ENCODE measurements around the gene NLRC5.

NLRC5 gene

GRCh38 chr16:57013902-57014301, 24.5 kb downstream of the NLRC5 start:
- DNase-seq = no peak
- H3F3A ChIP-seq (ENCODE audit: insufficient read depth, low read length) = peaks cover 10% of the 10 kb centered on the region
- H3K4me3 ChIP-seq (ENCODE audit: low read length) = peak overlapping the region; percentile 28
- H3K9me2 ChIP-seq (replicated peaks; ENCODE audit: insufficient read depth, low read length) = no peaks in the 10 kb centered on the region
- no peak overlapping the region for H3K9ac ChIP-seq (ENCODE audit: low read length)
- no peaks in the 10 kb centered on the region for H3K79me2 ChIP-seq (ENCODE audit: low read length)
- no peaks in the 10 kb centered on the region for H4K20me1 ChIP-seq (ENCODE audit: insufficient read depth, low read length)
- TF ChIP-seq EZH2phosphoT487 (IDR thresholded peaks at IDR 0.05; ENCODE audit: low read length) (no peak), EZH2 (optimal IDR thresholded peaks at IDR 0.05; ENCODE audit: low read depth, low read length) (no peak)
- TF ChIP-seq, protein P1, sequence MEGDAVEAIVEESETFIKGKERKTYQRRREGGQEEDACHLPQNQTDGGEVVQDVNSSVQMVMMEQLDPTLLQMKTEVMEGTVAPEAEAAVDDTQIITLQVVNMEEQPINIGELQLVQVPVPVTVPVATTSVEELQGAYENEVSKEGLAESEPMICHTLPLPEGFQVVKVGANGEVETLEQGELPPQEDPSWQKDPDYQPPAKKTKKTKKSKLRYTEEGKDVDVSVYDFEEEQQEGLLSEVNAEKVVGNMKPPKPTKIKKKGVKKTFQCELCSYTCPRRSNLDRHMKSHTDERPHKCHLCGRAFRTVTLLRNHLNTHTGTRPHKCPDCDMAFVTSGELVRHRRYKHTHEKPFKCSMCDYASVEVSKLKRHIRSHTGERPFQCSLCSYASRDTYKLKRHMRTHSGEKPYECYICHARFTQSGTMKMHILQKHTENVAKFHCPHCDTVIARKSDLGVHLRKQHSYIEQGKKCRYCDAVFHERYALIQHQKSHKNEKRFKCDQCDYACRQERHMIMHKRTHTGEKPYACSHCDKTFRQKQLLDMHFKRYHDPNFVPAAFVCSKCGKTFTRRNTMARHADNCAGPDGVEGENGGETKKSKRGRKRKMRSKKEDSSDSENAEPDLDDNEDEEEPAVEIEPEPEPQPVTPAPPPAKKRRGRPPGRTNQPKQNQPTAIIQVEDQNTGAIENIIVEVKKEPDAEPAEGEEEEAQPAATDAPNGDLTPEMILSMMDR (IDR thresholded peaks at IDR 0.05; ENCODE audit: low read length) = no peak
- no peak overlapping the region for H2AFZ ChIP-seq (ENCODE audit: low read length)
- H3K27me3 ChIP-seq (replicated peaks; ENCODE audit: insufficient read depth, low read length) = no peaks in the 10 kb centered on the region
- H3K9me3 ChIP-seq (replicated peaks; ENCODE audit: insufficient read depth, low read length) = no peaks in the 10 kb centered on the region
- H3K36me3 ChIP-seq (replicated peaks; ENCODE audit: insufficient read depth, low read length) = no peaks in the 10 kb centered on the region
- no peak overlapping the region for H3K27ac ChIP-seq (ENCODE audit: low read length)
- H3K4me1 ChIP-seq (ENCODE audit: low read length) = peaks cover 10% of the 10 kb centered on the region
- H3K4me2 ChIP-seq (ENCODE audit: low read depth, low read length) = peak overlapping the region; percentile 38

- Histone ChIP-seq H4K20me1 (ENCODE audit: insufficient read depth, low read length) (no peaks in the 10 kb centered on the region), H3K79me2 (ENCODE audit: low read length) (no peaks in the 10 kb centered on the region), H3K4me2 (ENCODE audit: low read depth, low read length) (no peak overlapping the region), H3K9me3 (replicated peaks; ENCODE audit: insufficient read depth, low read length) (no peaks in the 10 kb centered on the region), H3K4me3 (ENCODE audit: low read length) (no peak overlapping the region), H3K27me3 (replicated peaks; ENCODE audit: insufficient read depth, low read length) (no peaks in the 10 kb centered on the region), H2AFZ (ENCODE audit: low read length) (no peak overlapping the region), H3K9ac (ENCODE audit: low read length) (no peak overlapping the region), H3K36me3 (replicated peaks; ENCODE audit: insufficient read depth, low read length) (no peaks in the 10 kb centered on the region), H3K9me2 (replicated peaks; ENCODE audit: insufficient read depth, low read length) (no peaks in the 10 kb centered on the region), H3K27ac (ENCODE audit: low read length) (no peak overlapping the region), H3F3A (ENCODE audit: insufficient read depth, low read length) (peaks cover 10% of the 10 kb centered on the region), H3K4me1 (ENCODE audit: low read length) (peaks cover 10% of the 10 kb centered on the region)
- TF ChIP-seq, protein P1 (IDR thresholded peaks at IDR 0.05; ENCODE audit: low read length) = no peak
- TF ChIP-seq EZH2 (optimal IDR thresholded peaks at IDR 0.05; ENCODE audit: low read depth, low read length) = no peak
- TF ChIP-seq EZH2phosphoT487 (IDR thresholded peaks at IDR 0.05; ENCODE audit: low read length) = no peak
- no peak for DNase-seq
Measured at GRCh38 chr16:57016301-57016700, 26.9 kb downstream of the NLRC5 start.

DNA sequence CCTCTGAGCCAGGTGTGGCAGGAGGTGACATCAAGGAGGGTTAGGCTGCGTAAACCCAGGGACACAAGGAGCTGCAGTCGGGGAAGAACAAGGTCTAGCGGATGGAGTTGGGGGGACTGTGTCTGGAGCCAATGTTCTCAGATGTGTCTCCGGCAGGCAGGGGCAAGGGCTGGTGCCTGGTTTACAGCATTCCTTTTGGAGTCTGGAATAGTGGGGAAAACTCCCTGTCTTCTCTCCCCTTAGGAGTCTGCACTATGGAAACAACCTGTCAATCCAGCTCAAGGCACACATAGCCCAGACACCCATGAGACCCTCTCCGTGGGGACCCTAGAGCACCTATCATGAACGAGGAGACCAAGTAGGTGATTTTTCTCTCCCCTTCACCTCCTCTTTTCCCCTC, 27.5 kb downstream of the NLRC5 start:
- H3K79me2 ChIP-seq (ENCODE audit: low read length) = no peaks in the 10 kb centered on the region
- H3F3A ChIP-seq (ENCODE audit: insufficient read depth, low read length) = peaks cover 10% of the 10 kb centered on the region
- no peaks in the 10 kb centered on the region for H3K9me2 ChIP-seq (replicated peaks; ENCODE audit: insufficient read depth, low read length)
- H3K27ac ChIP-seq (ENCODE audit: low read length) = no peak overlapping the region
- H3K9me3 ChIP-seq (replicated peaks; ENCODE audit: insufficient read depth, low read length) = no peaks in the 10 kb centered on the region
- peaks cover 10% of the 10 kb centered on the region for H3K4me1 ChIP-seq (ENCODE audit: low read length)
- H3K27me3 ChIP-seq (replicated peaks; ENCODE audit: insufficient read depth, low read length) = no peaks in the 10 kb centered on the region
- H3K4me2 ChIP-seq (ENCODE audit: low read depth, low read length) = no peak overlapping the region
- no peaks in the 10 kb centered on the region for H3K36me3 ChIP-seq (replicated peaks; ENCODE audit: insufficient read depth, low read length)
- DNase-seq = no peak
- H3K4me3 ChIP-seq (ENCODE audit: low read length) = no peak overlapping the region
- TF ChIP-seq EZH2phosphoT487 (IDR thresholded peaks at IDR 0.05; ENCODE audit: low read length) (no peak), EZH2 (optimal IDR thresholded peaks at IDR 0.05; ENCODE audit: low read depth, low read length) (no peak)
- TF ChIP-seq, protein P1 (IDR thresholded peaks at IDR 0.05; ENCODE audit: low read length) = no peak
- no peak overlapping the region for H2AFZ ChIP-seq (ENCODE audit: low read length)
- no peak overlapping the region for H3K9ac ChIP-seq (ENCODE audit: low read length)
- H4K20me1 ChIP-seq (ENCODE audit: insufficient read depth, low read length) = no peaks in the 10 kb centered on the region
